Stimulated activated CD4-positive, alpha-beta T cell treated with anti-CD3 and anti-CD28 coated beads, Interleukin-2, amount 100 ng/mL, for 24 hours (primary cell): ENCODE results near the gene MAP3K4.
"Not testable (repeated sequence)": the region's sequence is repeated elsewhere in the genome, so short reads cannot be mapped to it uniquely, and the experiment has no call there.

Source experiments
- DNase-seq, 2 donors: peaks; one replicate each; pipeline ENCODE4 v3.0.0-alpha.2; 2020

Gene MAP3K4

GRCh38 chr6:161091972-161092701, 100.6 kb downstream of the MAP3K4 start:
- no peak for DNase-seq

GRCh38 chr6:161094955-161095354, 103.4 kb downstream of the MAP3K4 start:
- no peak for DNase-seq

- DNase-seq = no peak
These were observed 104.3 kb downstream of the MAP3K4 start for GRCh38 chr6:161095916-161096315.

- no peak for DNase-seq
These were observed 108.5 kb downstream of the MAP3K4 start for GRCh38 chr6:161100072-161100471.

- DNase-seq = no peak
These were observed 109.9 kb downstream of the MAP3K4 start for GRCh38 chr6:161101517-161101916.

- DNase-seq = no peak
These were observed 111.9 kb downstream of the MAP3K4 start for GRCh38 chr6:161103475-161103874.

GRCh38 chr6:161104966-161105365, 113.4 kb downstream of the MAP3K4 start:
- DNase-seq = no peak

- no peak for DNase-seq
These were observed 113.8 kb downstream of the MAP3K4 start for GRCh38 chr6:161105408-161105807.

GRCh38 chr6:161107779-161108730, 116.5 kb downstream of the MAP3K4 start:
- no peak for DNase-seq

- no peak for DNase-seq
These were observed 117.3 kb downstream of the MAP3K4 start for GRCh38 chr6:161108916-161109315.

GRCh38 chr6:161109366-161109765, 117.8 kb downstream of the MAP3K4 start:
- DNase-seq = no peak

- DNase-seq = no peak
These were observed 118.6 kb downstream of the MAP3K4 start for GRCh38 chr6:161110028-161110779.

- no peak for DNase-seq
These were observed 119.7 kb downstream of the MAP3K4 start for GRCh38 chr6:161111261-161111660.

GRCh38 chr6:161115468-161115867, 123.9 kb downstream of the MAP3K4 start:
- no peak for DNase-seq

- no peak for DNase-seq
These were observed 125.0 kb downstream of the MAP3K4 start for GRCh38 chr6:161116554-161116953.

GRCh38 chr6:161117308-161117707, 125.7 kb downstream of the MAP3K4 start:
- no peak for DNase-seq

- DNase-seq = no peak
These were observed 126.4 kb downstream of the MAP3K4 start for GRCh38 chr6:161117942-161118341.

- DNase-seq = not testable (repeated sequence)
These were observed 131.8 kb downstream of the MAP3K4 start for GRCh38 chr6:161123319-161123718.

GRCh38 chr6:161125591-161125990, 134.0 kb downstream of the MAP3K4 start:
- DNase-seq = no peak

- DNase-seq = no peak
These were observed 135.6 kb downstream of the MAP3K4 start for GRCh38 chr6:161127071-161127740.

- no peak for DNase-seq
These were observed 136.7 kb downstream of the MAP3K4 start for GRCh38 chr6:161128230-161128629.

- DNase-seq = peak; percentile 34 to 41
These were observed 137.2 kb downstream of the MAP3K4 start for GRCh38 chr6:161128680-161129196.
